Forelimb muscle (tissue), 1 donor: Measurements from ENCODE around the gene CHRNB2. TPM values are rescaled to one million over a fixed set of nuclear protein-coding genes. Genes with fewer than 3 reads are reported as not detected.

ENCODE experiments used
- DNase-seq: peaks from one replicate; pipeline ENCODE4 v3.0.0-alpha.2; 2013; ENCODE audit warnings: low read depth
- polyA plus RNA-seq: library from polyadenylated mRNA; unstranded; fragments of 120-200 nt; gene quantifications from one replicate; pipeline ENCODE4 v1.2.1, GENCODE V29; 2013; ENCODE audit not compliant: insufficient read length

CHRNB2 gene
- polyA plus RNA-seq, 1 donor, result 0.23 TPM

DNA sequence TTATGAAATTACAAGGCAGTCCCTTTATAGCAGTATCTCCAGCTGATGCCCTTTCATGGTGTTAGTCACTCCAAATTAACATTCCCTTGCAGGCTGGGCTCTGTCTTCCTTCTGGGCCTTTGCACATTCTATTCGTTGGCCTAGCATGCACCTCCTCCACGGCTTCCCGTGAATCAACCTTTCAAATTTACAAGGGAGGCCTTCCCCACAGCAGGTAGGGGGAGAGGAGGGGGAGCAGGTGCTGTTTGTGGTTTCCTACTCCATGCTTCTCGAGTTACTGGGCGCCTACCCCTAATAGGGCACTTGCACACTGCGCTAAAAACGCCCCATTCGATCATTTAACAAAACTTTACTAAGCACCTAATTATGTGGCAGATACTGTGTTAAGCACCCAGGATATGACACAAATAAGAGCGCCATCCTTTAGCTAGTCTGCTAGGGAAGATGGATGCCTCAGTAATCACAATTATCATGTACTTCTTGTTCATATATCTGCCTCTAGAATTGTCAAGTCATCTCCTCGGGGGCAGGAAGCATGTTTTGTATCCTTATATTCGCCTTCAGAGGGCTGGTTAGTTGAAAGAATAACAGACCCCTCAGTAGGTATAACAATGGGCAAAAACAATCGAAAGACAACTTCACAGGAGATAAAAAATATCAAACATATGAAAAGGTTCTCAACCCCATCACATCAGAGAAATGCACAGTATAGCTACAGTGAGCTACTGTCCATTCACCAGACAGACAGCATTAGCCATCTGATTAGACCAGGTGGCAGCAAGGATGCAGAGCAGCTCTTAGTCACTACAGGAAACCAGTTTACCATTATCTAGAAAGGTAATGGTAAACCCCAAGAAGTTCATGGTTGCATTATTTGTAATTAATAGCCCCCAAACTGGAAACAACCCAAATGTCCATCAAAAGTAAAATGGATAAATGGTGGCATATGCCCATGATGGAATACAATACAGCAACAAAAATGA is 42.1 kb downstream of the CHRNB2 start:
- no peak for DNase-seq

DNA sequence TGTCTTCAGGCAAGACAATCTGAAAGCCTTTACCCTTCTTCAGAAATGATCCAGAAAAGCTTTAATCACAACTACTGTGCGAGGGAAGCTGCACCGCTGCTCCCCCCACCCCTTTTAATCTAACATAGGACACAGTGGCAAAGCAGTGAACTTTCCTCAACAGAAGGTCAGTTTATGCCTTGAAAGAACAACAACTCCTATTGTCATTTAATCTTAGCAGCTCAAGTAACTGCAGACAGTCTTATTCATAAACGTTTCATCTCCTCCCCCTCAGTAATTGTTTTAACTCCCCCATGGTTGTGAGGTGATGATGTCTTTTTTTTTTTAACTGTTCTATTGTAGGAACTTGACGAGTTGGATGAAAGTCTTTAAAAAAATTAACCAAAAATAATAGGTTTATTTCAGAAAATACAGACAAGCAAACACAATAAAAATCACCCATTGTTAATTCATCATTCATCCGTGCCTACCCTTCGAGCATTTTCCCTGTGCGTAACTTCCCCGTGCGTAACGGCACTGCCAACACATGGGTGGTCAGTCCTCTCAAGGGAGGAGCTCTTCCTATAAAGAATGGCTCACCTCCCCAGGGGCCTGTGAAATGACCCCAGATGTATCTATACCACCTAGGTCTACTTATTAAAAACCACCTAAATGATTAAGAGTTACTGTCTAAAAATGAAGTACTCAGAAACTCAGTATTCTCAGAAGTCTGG is 43.7 kb downstream of the CHRNB2 start:
- no peak for DNase-seq

DNA sequence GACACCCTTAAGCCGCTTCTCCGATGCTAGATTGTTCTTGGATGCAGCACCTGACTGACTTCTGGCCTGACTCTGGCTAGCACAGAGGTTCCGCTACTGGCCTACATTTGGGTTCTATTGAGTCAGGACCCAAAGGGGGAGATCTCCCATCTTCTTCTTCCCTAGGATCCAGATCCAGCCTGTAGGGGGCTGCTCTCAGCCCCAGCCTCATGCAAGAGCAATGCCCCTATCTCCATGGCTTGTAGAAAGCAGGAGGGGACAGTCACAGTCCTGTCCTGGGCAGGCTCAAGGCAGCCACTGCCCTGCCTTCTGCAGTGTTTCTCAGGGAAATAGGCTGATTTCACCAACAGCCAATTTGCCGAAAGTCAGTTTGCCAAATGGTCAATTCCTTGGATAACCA is 46.7 kb downstream of the CHRNB2 start:
- no peak for DNase-seq

DNA sequence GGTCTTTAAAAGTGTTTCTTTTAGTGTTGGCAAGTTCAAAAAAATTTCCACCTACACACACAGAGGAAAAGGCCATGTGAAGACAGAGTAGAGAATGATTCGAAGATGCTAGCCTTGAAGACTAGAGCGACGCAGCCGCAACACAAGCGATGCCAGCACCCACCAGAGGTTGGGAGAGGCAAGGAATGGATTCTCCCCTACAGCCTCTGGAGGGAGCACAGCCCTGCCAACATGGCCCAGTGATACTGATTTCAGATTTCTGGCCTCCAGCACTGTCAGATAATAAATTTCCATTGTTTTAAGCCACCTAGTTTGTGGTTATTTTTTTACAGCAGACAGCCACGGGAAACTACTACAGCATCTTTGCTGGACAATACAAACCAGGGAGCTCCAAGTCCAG is 47.3 kb downstream of the CHRNB2 start:
- DNase-seq, result no peak

DNA sequence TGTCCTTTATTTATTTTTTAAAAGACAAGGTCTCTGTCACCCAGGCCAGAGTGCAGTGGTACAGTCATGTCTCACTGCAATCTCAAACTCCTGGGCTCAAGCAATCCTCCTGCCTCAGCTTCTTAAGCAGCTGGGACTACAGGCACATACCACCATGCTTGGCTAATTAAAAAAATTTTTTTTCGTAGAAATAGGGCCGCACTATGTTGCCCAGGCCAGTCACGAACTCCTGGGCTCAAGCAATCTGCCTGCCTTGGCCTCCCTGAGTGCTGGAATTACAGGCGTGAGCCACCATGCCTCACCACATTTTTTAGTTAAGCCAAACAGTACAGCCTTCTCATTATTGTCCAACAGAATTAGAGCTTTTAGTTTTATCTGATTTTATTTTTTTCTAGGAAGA is 47.8 kb downstream of the CHRNB2 start:
- DNase-seq, result no peak

DNA sequence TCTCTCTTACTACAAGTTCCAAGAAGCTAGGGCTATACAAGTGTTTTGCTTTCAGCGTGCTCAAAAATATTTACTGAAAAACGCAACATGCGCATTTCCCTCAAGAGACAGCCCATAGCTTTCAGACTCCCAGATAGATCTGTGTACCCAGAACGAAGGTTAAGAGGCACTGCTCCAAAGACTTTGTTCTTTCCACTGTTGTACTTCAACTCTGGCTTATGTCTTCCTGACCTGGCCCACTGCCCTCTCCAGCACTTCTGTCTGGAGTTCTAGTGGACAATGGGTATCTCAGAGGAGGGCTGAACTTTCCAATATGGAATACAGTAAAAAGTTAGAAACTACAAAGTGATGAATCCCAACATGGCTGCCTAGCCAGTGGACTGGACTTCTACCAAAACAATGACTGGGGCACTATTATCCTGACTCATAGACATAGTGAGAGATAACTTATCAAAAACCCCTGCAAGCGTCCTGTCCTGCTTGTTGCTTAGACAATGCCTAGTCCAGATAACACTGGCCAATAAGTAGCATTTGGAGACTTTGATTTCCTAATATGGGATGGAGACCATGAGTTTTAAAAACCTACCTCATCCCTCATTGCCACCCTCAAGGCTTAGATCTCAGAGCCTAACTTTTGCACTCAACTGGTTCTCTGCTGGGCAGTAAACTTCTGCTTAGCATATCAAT is 49.2 kb downstream of the CHRNB2 start:
- DNase-seq, result no peak

DNA sequence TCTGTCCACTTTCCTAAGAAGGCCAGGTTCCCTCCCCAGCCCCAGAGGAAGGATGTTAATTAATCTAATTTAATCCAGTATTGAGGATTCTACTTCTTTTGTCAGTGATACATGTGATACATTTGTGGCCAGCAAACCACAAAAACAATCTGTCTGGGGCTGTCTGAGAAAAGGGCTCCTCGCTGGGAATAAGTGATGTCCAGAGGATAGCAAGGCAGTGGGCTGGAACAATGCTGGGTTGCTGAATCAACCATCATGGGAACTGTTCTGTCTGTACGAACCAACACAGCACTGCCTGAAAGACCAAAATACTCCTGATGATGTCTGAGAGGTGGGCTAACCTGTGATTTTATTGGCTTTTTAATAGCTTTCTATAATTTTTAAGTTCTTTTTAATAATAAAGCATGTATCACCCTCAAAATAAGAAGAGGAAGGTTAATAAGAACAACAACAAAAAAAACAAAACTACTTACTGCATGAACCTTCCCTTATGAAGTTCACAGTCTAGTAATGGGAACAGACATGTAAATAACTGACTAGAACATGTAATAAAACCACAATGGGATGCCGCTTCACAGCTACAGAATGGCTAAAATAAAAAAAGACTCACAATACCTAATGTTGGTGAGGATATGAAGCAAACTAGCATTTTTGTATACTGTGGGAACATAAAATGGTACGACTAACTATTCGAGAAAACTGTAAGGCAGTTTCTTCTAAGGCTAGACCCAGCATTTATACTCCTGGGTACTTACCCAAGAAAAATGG is 51.8 kb downstream of the CHRNB2 start:
- no peak for DNase-seq

DNA sequence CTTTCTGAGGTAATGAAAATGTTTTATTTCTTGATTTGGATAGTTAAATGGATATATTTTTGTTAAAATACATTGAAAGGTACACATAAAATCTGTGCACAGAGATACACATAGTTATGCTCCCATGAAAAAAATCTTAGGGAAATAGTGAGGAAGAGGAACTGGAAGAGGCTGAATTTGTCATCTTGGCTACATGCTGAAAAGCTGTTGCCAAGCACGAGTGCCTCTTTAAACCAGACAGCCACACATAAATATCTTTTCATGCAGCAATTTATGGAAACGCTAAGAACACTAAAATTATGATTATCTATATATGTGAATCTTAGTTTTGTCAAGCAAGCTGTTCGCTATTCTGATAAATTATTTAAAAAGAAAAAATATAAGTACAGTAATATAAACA is 53.2 kb downstream of the CHRNB2 start:
- DNase-seq, result no peak

DNA sequence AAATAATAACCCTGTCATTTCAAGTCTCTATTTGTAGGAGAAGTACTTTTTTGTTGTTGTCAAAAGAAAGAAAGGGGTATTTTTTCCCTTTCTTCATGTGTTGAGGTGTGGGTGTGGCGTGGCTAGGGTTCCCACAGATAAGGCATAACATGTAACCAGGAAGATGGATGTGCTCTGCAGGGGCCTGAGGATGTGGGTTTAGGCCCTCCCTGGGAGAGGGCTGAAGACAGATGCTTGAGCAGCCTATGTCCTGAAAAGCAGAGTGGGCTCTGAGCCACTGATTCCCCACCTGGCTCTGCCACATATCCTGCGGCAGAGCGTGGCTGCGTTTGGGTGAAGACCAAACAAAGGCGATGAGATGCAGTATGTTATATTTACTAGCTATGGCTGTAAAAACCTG is 54.3 kb downstream of the CHRNB2 start:
- no peak for DNase-seq

DNA sequence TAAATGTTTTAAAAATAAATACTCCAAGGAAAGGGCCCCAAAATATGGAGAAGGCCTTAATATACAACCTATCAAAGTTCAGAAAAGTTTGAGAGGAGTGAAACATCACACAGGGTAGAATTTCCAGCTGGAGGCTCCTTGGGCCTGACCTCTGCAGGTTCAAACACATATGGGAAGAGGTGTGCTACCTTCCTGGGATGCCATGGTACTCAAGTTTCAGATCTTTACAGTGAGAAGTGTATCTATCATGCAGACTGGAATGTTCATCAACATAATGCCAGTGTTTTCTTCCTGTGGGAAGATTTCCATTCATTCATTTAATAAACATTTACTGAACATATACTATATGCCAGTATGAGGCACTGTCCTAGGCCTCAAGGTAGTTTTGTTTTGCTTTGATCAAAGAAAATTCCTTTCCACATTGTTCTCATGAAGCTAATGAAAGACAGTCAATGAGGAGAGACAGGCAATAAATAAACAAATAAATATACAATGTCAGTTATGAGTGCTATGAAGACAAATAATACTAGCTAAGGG is 55.0 kb downstream of the CHRNB2 start:
- no peak for DNase-seq

DNA sequence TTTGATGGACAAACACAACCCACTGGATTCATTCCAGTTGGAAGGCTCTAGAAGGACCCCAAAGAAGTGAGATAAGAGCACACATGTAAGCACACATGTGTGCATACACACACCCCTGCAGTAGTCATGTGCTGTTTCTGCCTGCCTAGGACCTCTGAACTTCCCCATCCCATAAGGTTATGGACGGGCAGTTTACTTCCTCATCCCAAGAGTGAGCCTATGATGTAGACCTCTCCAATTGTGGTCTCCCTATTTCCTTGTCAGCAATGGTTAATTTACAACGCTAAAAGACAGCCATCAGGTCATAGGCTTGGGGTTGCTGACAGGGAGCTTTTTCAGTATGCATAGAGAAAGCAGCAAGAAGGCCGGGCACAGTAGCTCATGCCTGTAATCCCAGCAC is 55.8 kb downstream of the CHRNB2 start:
- no peak for DNase-seq

DNA sequence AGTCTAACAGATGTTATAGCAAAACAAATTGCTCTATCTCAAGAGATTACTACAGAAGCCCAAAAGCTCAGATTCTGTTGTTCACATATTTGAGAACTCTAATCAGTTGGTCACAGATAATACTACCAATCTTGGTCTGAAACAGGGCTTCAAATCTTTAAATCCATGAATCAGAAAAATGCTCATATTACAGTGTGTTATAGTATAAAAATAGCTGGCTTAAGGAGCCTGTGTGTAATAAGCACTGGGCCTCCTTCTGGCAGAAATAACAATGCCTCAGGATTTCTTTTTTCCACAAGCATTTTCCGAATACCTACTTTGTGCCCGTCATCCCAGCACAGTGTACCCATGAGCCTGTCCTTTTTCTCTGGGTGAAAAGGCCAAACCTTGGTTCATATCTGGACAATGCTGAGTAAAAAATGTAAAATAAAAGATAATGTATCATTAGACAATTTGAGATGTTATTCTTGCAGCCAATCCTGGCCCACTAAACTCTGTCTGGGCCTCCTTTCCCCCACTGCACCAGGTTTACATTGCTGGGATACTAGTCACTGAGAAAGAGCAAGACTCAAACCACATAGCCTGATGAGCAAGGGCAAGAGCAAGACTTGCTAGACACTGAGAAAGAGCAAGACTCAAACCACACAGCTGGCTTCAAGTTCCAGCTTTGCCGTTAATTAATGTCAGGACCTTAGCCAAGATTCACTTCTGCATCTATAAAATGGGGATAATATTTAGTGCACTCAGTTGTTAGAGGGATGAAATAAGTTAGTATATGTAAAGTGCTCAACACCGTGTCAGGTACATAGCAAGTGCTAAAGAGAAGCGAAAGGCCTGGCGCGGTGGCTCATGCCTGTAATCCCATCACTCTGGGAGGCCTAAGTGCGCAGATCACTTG is 57.4 kb downstream of the CHRNB2 start:
- DNase-seq, result no peak

DNA sequence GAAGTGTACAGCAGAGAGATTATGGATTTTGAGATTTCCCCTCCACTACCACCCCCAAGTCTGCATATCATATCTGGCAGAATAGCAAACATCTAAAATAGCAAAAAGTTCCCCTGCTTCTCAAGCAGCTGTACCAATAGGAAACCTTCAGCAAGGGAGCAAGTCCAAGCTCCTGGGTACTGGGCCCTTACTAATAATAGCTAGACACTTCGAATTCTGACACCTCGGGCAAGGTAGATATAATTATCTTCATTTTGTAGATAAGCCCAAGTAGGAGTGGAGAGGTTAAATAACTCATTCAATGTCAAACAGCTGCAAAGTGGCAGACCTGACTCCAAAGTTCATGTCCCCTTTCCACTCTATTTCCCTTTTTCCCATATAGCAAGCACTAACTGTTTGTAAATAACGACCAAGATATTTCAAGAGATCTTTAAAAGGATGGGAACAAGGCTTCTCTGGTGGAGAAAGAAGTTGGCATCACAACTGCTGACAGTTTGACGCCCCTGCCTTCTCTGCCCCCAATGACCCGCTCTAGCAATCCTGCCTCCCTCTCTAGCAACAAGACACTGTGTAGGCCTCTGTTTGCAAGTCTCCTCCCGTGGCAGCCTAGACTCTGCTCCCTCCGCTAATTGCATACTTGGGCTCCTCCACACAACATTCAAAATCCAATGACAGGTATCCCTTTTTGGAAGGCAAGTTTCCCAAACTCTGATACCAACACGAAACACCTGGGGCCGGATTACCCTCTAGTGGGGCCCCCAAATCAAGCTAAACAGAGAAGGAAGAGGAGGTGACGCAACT is 59.1 kb downstream of the CHRNB2 start:
- no peak for DNase-seq

DNA sequence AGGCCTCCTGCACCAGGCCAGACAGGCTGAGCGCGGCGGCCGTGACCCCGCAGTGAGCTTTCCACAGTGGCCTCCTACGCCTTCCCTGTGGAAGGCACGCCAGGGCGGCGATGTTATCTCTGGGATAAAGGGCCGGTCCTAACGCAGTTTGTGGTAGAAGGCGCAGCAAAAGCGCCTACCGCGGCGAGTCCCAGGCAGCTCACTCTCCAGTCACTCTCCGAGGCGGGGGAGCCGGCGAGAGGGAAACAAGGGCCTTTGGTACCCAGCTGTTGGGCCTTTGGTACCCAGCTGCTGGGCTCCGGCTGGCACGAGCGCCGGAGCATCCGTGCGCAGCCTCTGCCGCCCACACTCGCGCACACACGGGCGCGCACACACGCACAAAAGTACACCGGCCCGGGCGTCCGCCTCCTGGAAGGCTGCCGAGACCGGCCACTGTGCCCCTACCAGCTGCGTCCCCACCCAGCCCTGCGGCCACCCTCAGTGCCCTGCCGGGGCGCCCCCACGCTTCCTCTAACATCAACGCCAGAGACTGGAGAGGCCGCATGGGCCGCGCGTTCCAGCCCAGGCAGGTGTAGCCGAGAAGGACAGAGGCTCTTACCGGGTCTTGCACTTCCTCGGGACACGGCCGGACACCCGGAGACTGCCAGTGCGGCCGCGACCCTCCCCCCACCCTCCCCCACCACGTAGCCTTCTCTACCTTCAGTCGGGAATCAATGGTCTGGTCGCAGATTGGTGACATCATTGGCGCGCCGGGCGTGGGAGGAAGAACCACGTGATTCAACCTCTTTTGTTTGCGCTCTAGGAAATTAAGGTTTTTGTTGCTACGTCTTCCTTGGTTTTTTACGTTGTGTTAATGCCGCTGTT is 59.9 kb downstream of the CHRNB2 start:
- DNase-seq, result peak; percentile 47

DNA sequence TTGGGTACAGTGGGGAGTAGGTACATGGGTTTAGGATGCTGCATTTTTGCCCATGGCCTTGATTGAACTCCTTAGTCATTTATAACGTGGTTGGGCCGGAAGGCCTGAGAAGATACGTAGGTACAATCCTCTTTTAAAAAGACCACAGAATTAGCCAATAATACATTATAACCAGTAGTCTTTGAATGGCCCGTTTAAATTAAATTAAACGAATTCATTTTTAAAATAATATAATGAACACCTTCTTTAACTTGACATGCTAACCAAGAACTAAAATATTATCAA is 60.5 kb downstream of the CHRNB2 start:
- no peak for DNase-seq

DNA sequence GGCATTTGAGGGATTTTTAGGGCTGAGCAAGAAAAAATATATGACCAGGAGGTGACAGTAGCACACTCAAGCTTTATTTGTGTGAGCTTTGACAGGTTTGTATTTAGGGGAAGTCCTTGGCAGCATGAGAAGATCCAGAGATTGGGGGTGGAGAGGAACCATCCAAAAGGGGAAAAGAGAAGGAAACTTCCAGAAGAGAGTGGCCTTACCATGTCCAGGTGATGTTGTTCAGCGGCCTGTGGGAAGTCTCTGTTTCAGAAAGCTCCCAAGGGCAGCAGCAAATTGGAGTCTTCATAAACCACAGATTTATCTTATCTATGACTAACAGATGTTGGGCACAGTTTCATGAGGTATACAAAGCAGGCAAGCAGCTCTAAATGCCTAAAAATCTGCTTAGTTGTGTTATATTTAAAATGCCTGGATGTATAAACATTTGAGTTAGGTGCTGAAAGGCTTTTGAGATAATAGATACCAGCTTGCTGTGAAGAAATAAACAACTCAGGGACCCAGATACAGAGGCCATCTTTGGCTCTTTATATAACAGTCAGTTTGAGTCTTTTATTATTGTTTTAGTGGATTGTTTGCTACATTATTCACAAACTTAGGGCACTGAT is 61.6 kb downstream of the CHRNB2 start:
- DNase-seq, result no peak
